Loucy (cell line): Measurements from ENCODE around the gene BCL11B.

Source experiments
- H2AFZ ChIP-seq: fragments of 200-600 bp; sonication (generic); 2 replicates; pipeline ENCODE4 v1.6.0; 2016; ENCODE audit warnings: antibody characterized with exemption, mild to moderate bottlenecking, low read length, moderate library complexity
- H3F3A ChIP-seq: fragments of 200-600 bp; 2 replicates; pipeline ENCODE4 v1.6.0; 2016; ENCODE audit warnings: antibody characterized with exemption, low read depth, mild to moderate bottlenecking
- H3K27me3 ChIP-seq: fragments of 200-600 bp; sonication (generic); 2 replicates; pipeline ENCODE4 v1.6.1; 2014; ENCODE audit warnings: low read length, mild to moderate bottlenecking; ENCODE audit not compliant: insufficient read depth, poor library complexity, severe bottlenecking
- H3K36me3 ChIP-seq: fragments of 200-600 bp; sonication (generic); 2 replicates; pipeline ENCODE4 v1.6.1; 2016; ENCODE audit warnings: low read length; ENCODE audit not compliant: insufficient read depth
- H3K4me1 ChIP-seq: fragments of 200-600 bp; sonication (generic); 2 replicates; pipeline ENCODE4 v1.5.1; 2014; ENCODE audit warnings: low read length, mild to moderate bottlenecking; ENCODE audit not compliant: insufficient read depth, poor library complexity, severe bottlenecking
- H3K4me2 ChIP-seq: fragments of 200-600 bp; sonication (generic); 2 replicates; pipeline ENCODE4 v1.6.0; 2014; ENCODE audit warnings: antibody characterized with exemption, low read length, low read depth, mild to moderate bottlenecking; ENCODE audit not compliant: poor library complexity, severe bottlenecking
- H3K4me3 ChIP-seq: fragments of 200-600 bp; sonication (generic); 2 replicates; pipeline ENCODE4 v1.5.1; 2014; ENCODE audit warnings: low read length, mild to moderate bottlenecking, mixed read lengths; ENCODE audit not compliant: poor library complexity, severe bottlenecking
- H3K79me2 ChIP-seq: fragments of 200-600 bp; sonication (generic); 2 replicates; pipeline ENCODE4 v1.6.1; 2014; ENCODE audit warnings: low read length; ENCODE audit not compliant: insufficient read depth
- H3K9ac ChIP-seq: fragments of 200-600 bp; sonication (generic); 2 replicates; pipeline ENCODE4 v1.6.0; 2014; ENCODE audit warnings: mild to moderate bottlenecking, low read depth, low read length, moderate library complexity; ENCODE audit not compliant: poor library complexity, severe bottlenecking
- H3K9me2 ChIP-seq: fragments of 200-600 bp; sonication (generic); replicated peaks from 2 replicates; pipeline ENCODE4 v1.6.1; 2016; ENCODE audit warnings: low read depth, low read length, mixed read lengths
- H3K9me3 ChIP-seq: fragments of 200-600 bp; sonication (generic); 2 replicates; pipeline ENCODE4 v1.6.1; 2014; ENCODE audit warnings: mild to moderate bottlenecking, antibody characterized with exemption, low read length, low read depth; ENCODE audit not compliant: insufficient read depth
- H4K20me1 ChIP-seq: fragments of 200-600 bp; sonication (generic); 2 replicates; pipeline ENCODE4 v1.6.0; 2014; ENCODE audit warnings: antibody characterized with exemption, low read length, mild to moderate bottlenecking; ENCODE audit not compliant: insufficient read depth, poor library complexity, severe bottlenecking
- EZH2phosphoT487 ChIP-seq: fragments of 200-600 bp; IDR thresholded peaks from 2 replicates; pipeline ENCODE4 v1.6.1; 2018; ENCODE audit warnings: antibody characterized with exemption, mild to moderate bottlenecking, moderate library complexity, borderline replicate concordance
- TF ChIP-seq, protein P1 (sequence below): fragments of 200-600 bp; sonication (generic); conservative IDR thresholded peaks from 2 replicates; pipeline ENCODE4 v1.5.1; 2014; ENCODE audit warnings: mild to moderate bottlenecking, antibody characterized with exemption, low read length

Gene BCL11B

GRCh38 chr14:99304208-99304607 is 32.2 kb upstream of the BCL11B start:
- Histone ChIP-seq H3K9me2 (no peaks in the 10 kb centered on the region), H3F3A (no peaks in the 10 kb centered on the region), H3K4me2 (no peak overlapping the region), H2AFZ (no peak overlapping the region), H3K36me3 (no peaks in the 10 kb centered on the region), H3K4me1 (no peaks in the 10 kb centered on the region), H3K79me2 (no peaks in the 10 kb centered on the region), H3K4me3 (no peak overlapping the region), H3K9me3 (peaks cover 4% of the 10 kb centered on the region; the same call in 1 of the 2 replicates), H3K9ac (no peak overlapping the region), H4K20me1 (no peaks in the 10 kb centered on the region), H3K27me3 (no peaks in the 10 kb centered on the region)
- TF ChIP-seq, protein P1, sequence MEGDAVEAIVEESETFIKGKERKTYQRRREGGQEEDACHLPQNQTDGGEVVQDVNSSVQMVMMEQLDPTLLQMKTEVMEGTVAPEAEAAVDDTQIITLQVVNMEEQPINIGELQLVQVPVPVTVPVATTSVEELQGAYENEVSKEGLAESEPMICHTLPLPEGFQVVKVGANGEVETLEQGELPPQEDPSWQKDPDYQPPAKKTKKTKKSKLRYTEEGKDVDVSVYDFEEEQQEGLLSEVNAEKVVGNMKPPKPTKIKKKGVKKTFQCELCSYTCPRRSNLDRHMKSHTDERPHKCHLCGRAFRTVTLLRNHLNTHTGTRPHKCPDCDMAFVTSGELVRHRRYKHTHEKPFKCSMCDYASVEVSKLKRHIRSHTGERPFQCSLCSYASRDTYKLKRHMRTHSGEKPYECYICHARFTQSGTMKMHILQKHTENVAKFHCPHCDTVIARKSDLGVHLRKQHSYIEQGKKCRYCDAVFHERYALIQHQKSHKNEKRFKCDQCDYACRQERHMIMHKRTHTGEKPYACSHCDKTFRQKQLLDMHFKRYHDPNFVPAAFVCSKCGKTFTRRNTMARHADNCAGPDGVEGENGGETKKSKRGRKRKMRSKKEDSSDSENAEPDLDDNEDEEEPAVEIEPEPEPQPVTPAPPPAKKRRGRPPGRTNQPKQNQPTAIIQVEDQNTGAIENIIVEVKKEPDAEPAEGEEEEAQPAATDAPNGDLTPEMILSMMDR: no peak
- no peak for TF ChIP-seq EZH2phosphoT487

GRCh38 chr14:99300190-99300589 is 28.2 kb upstream of the BCL11B start:
- TF ChIP-seq, protein P1: no peak
- no peak for TF ChIP-seq EZH2phosphoT487

GRCh38 chr14:99296517-99296916 is 24.5 kb upstream of the BCL11B start:
- Histone ChIP-seq H3K79me2 (no peaks in the 10 kb centered on the region), H3K4me3 (no peak overlapping the region), H3K9me3 (peaks cover 4% of the 10 kb centered on the region; the same call in 1 of the 2 replicates), H2AFZ (no peak overlapping the region), H3K36me3 (no peaks in the 10 kb centered on the region), H3F3A (no peaks in the 10 kb centered on the region), H4K20me1 (no peaks in the 10 kb centered on the region), H3K4me2 (no peak overlapping the region), H3K9ac (no peak overlapping the region), H3K9me2 (no peaks in the 10 kb centered on the region), H3K4me1 (no peaks in the 10 kb centered on the region), H3K27me3 (no peaks in the 10 kb centered on the region)
- TF ChIP-seq, protein P1: no peak
- TF ChIP-seq EZH2phosphoT487: no peak

More at GRCh38 chr14:99300190-99300589, 28.2 kb upstream of the BCL11B start:
- Histone ChIP-seq H3K4me3 (no peak overlapping the region), H3K4me2 (no peak overlapping the region), H3K79me2 (no peaks in the 10 kb centered on the region), H3K27me3 (no peaks in the 10 kb centered on the region), H2AFZ (no peak overlapping the region), H3K9me2 (no peaks in the 10 kb centered on the region), H4K20me1 (no peaks in the 10 kb centered on the region), H3K4me1 (no peaks in the 10 kb centered on the region), H3F3A (no peaks in the 10 kb centered on the region), H3K9me3 (peaks cover 4% of the 10 kb centered on the region; the same call in 1 of the 2 replicates), H3K36me3 (no peaks in the 10 kb centered on the region), H3K9ac (no peak overlapping the region)
